Sigmoid colon (tissue), 4 donors: ENCODE results near the gene PA2G4.
A peak's percentile ranks its signal among the peaks of the same experiment; 100 is the strongest.

Experiments used
- CTCF ChIP-seq, 4 experiments: fragments of 450-650 bp in 3 of 4; fragments of 200-600 bp in 1 of 4; IDR thresholded peaks; one replicate each; pipeline ENCODE4 v1.5.1; 2016 to 2019; ENCODE audit warnings: antibody characterized with exemption in 4 of 4, mild to moderate bottlenecking in 3 of 4, moderate library complexity in 2 of 4
- EP300 ChIP-seq, 4 donors: sonication (generic); formaldehyde crosslinking; IDR thresholded peaks; one replicate each; pipeline ENCODE4 v1.6.1; 2017; ENCODE audit warnings: antibody characterized with exemption in 4 of 4

- peak in 2 of 4 donors; percentile 2 to 85 for TF ChIP-seq EP300 (IDR thresholded peaks at IDR 0.05)
- TF ChIP-seq CTCF (IDR thresholded peaks at IDR 0.05): peak in 3 of 4 experiments; percentile 30 to 33 (median 32)
Observed at GRCh38 chr12:56117778-56118687, 13.7 kb downstream of the PA2G4 start, which contains the start of gene ZC3H10.
